Hepatocyte (in vitro differentiated cells): ENCODE measurements around the gene KIAA1614. TPM values are rescaled to one million over a fixed set of nuclear protein-coding genes. Genes with fewer than 3 reads are reported as not detected.

Experiments used
- DNase-seq: peaks from one replicate; pipeline ENCODE4 v3.0.0-alpha.2; 2016; ENCODE audit warnings: low spot score
- H2AFZ ChIP-seq: fragments of 200-600 bp; sonication (generic); 2 replicates; pipeline ENCODE4 v1.6.0; 2016; ENCODE audit warnings: antibody characterized with exemption, mild to moderate bottlenecking
- H3K27ac ChIP-seq: fragments of 200-600 bp; sonication (generic); 2 replicates; pipeline ENCODE4 v1.5.1; 2016; ENCODE audit warnings: mild to moderate bottlenecking
- H3K27me3 ChIP-seq: fragments of 200-600 bp; sonication (generic); 2 replicates; pipeline ENCODE4 v1.6.1; 2016
- H3K36me3 ChIP-seq: fragments of 200-600 bp; sonication (generic); replicated peaks from 2 replicates; pipeline ENCODE4 v1.5.1; 2016; ENCODE audit warnings: low read depth; ENCODE audit not compliant: insufficient read depth
- H3K4me1 ChIP-seq: fragments of 200-600 bp; sonication (generic); 2 replicates; pipeline ENCODE4 v1.5.1; 2016; ENCODE audit warnings: mild to moderate bottlenecking, moderate library complexity; ENCODE audit not compliant: insufficient read depth
- H3K4me2 ChIP-seq: fragments of 200-600 bp; sonication (generic); 2 replicates; pipeline ENCODE4 v1.6.0; 2016
- H3K4me3 ChIP-seq: fragments of 200-600 bp; sonication (generic); 2 replicates; pipeline ENCODE4 v1.5.1; 2016; ENCODE audit warnings: mild to moderate bottlenecking
- H3K79me2 ChIP-seq: fragments of 200-600 bp; sonication (generic); 2 replicates; pipeline ENCODE4 v1.6.0; 2017; ENCODE audit warnings: mild to moderate bottlenecking
- H3K9me2 ChIP-seq: fragments of 200-600 bp; sonication (generic); replicated peaks from 2 replicates; pipeline ENCODE4 v1.6.0; 2017; ENCODE audit warnings: mild to moderate bottlenecking; ENCODE audit not compliant: insufficient read depth
- H3K9me3 ChIP-seq: fragments of 200-600 bp; sonication (generic); 2 replicates; pipeline ENCODE4 v1.5.1; 2016; ENCODE audit warnings: low read depth, mild to moderate bottlenecking
- H4K20me1 ChIP-seq: fragments of 200-600 bp; sonication (generic); 2 replicates; pipeline ENCODE4 v1.6.0; 2016; ENCODE audit warnings: mild to moderate bottlenecking; ENCODE audit not compliant: insufficient read depth, poor library complexity, severe bottlenecking
- CTCF ChIP-seq: fragments of 200-600 bp; sonication (generic); IDR thresholded peaks from 2 replicates; pipeline ENCODE4 v1.5.1; 2016; ENCODE audit warnings: antibody characterized with exemption, mild to moderate bottlenecking; ENCODE audit not compliant: poor library complexity
- EZH2 ChIP-seq: fragments of 200-600 bp; sonication (generic); IDR thresholded peaks from 2 replicates; pipeline ENCODE4 v1.6.1; 2016; ENCODE audit warnings: antibody characterized with exemption, mild to moderate bottlenecking, borderline replicate concordance
- EZH2phosphoT487 ChIP-seq: fragments of 200-600 bp; sonication (generic); IDR thresholded peaks from one replicate; pipeline ENCODE4 v1.6.1; 2018; ENCODE audit warnings: antibody characterized with exemption, mild to moderate bottlenecking, low read depth, moderate library complexity; ENCODE audit not compliant: unreplicated experiment, severe bottlenecking
- WGBS: methylation state at CpG from one replicate; pipeline ENCODE4 v1.1.6; 2016; ENCODE audit warnings: low lambda C conversion rate; ENCODE audit errors: missing lambda C conversion rate; 5-methylcytosine and 5-hydroxymethylcytosine counted together
- polyA plus RNA-seq: library from polyadenylated mRNA; unstranded; fragments of >200 nt; fragmentation: Nextera tagmentation; extraction: Ambion mirVana; gene quantifications from 2 replicates; pipeline ENCODE4 v1.2.1, GENCODE V29; 2016
- total RNA-seq: library from RNA; depleted of rRNA; stranded (reverse); fragments of >200 nt; gene quantifications from 2 replicates; pipeline ENCODE4 v1.2.3, GENCODE V29; 2014

The KIAA1614 gene
- total and polyA plus RNA-seq, 2 experiments from 2014 or later, result 2.5 to 2.6 TPM

GRCh38 chr1:180881806-180882509 lies 30.7 kb upstream of the KIAA1614 start:
- no peaks in the 10 kb centered on the region for H3K9me3 ChIP-seq
- no peaks in the 10 kb centered on the region for H3K9me2 ChIP-seq
- no peak overlapping the region for H3K4me3 ChIP-seq
- DNase-seq, result peak; percentile 71
- no peaks in the 10 kb centered on the region for H3K79me2 ChIP-seq
- TF ChIP-seq EZH2phosphoT487 (no peak), EZH2 (no peak), CTCF (peak; percentile 60)
- no peak overlapping the region for H3K4me2 ChIP-seq
- no peak overlapping the region for H3K27ac ChIP-seq
- no peaks in the 10 kb centered on the region for H4K20me1 ChIP-seq
- H3K4me1 ChIP-seq, result no peaks in the 10 kb centered on the region
- 72% methylated on average over 6 of the region's 6 CpGs for WGBS
- H3K27me3 ChIP-seq, result no peaks in the 10 kb centered on the region
- H3K36me3 ChIP-seq, result no peaks in the 10 kb centered on the region
- no peak overlapping the region for H2AFZ ChIP-seq

DNA sequence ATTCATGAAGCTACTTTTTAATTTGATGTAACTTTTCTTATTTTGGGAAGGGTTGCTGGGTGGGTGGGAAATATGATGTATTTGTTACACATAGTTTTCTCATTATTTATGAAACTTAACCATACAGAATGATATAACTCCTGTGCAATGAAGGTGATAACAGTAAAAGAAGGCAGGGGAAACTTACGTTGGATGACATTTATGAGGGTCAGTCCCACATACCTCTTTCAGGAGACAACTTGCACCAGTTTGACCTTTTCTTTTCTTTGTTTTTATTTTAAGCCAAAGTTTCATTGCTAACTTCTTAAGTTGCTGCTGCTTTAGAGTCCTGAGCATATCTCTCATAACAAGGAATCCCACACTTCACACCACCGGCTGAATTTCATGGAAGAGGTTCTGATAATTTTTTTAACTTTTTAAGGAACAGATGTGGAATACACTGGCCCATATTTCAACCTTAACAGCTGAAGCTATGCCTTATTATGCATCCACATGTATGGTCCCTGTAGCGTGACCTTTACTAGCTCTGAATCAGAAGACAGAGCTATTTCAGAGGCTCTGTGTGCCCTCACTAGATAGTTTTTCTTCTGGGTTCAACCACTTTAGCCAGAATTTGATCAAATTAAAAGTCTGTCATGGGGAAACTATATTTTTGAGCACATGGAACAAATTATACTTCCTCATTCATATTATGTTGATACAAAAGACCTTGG lies 28.0 kb upstream of the KIAA1614 start:
- H2AFZ ChIP-seq, result no peak overlapping the region
- no peak for TF ChIP-seq EZH2
- no peak for TF ChIP-seq CTCF
- no peak for TF ChIP-seq EZH2phosphoT487
- no peak overlapping the region for H3K4me2 ChIP-seq
- no peaks in the 10 kb centered on the region for H3K36me3 ChIP-seq
- H3K27me3 ChIP-seq, result no peaks in the 10 kb centered on the region
- H4K20me1 ChIP-seq, result no peaks in the 10 kb centered on the region
- no peak for DNase-seq
- H3K9me2 ChIP-seq, result no peaks in the 10 kb centered on the region
- no peaks in the 10 kb centered on the region for H3K9me3 ChIP-seq
- no peaks in the 10 kb centered on the region for H3K79me2 ChIP-seq
- no peak overlapping the region for H3K4me3 ChIP-seq
- no peaks in the 10 kb centered on the region for H3K4me1 ChIP-seq
- WGBS, result 89% methylated on average over 3 of the region's 3 CpGs
- no peak overlapping the region for H3K27ac ChIP-seq

DNA sequence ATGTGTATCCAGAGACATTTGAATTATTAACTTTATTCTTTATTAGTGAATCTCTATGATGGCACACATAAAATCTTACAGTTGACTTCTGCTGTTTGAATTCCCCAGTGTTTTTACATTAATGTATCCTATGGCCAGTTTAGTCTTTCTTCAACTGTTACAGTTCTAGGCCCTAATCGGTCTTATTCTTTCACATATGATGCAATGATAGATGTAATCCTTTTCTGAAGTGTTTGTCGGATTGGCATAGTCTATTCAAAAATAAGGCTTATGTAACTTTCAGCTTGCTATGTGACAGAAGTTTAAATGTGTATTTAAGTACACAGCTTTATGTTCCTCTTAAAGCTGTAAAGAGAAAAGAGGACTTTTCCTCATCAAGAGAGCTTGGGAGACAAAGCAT lies 26.4 kb upstream of the KIAA1614 start:
- Histone ChIP-seq H2AFZ (no peak overlapping the region), H4K20me1 (no peaks in the 10 kb centered on the region), H3K79me2 (no peaks in the 10 kb centered on the region), H3K27me3 (no peaks in the 10 kb centered on the region), H3K4me3 (no peak overlapping the region), H3K9me3 (no peaks in the 10 kb centered on the region), H3K4me2 (no peak overlapping the region), H3K9me2 (no peaks in the 10 kb centered on the region), H3K4me1 (no peaks in the 10 kb centered on the region), H3K36me3 (no peaks in the 10 kb centered on the region), H3K27ac (no peak overlapping the region)
- WGBS, result 91% methylated on average over 2 of the region's 2 CpGs
- no peak for TF ChIP-seq EZH2
- TF ChIP-seq EZH2phosphoT487, result no peak
- TF ChIP-seq CTCF, result no peak
- no peak for DNase-seq
